Measurements from ENCODE around the gene DOCK3.
"Not testable (repeated sequence)": the region's sequence is repeated elsewhere in the genome, so short reads cannot be mapped to it uniquely, and the experiment has no call there.

Gene DOCK3

DNA sequence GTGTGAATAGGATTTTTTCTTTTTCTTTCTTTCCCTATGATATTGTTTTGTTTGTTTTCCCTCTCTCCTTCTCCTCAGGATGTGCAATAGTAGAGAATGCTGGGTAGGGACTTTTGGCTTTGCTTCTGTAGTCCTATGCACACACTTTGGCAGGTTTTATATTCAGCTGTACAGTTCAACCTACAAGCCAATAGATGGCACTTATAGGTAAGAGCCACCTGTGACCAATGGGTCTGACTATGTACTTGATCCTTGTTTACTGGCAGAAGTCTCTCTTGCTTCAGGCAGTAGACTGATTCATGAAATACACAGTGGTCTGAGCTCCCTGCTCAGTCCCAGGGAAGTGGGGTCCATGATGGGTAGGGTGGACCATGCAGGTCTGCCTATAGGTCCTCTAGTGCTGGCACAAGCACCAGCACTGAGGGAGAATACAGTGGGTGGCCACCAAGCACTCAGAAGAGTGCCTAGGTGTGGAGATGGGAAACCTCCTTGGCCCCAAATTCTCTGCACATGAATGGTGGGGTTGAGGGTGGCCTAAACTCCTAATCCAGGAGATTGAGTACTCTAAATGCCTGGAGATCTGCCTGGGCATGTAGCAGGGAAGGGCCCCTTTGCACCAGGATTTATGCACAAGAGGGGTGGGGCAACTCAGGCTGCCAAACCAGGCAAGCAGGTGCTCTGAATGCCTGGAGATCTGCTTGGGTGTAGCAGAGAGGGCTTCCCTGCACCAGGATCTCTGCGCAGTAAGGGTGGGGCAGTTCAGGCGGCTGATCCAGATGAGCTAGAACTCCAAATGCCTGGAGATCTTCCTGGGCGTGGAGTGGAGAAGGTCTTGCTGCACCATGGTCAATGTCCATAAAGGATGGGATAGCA, 176.1 kb downstream of the DOCK3 start:
- no peak overlapping the region for H3K4me3 ChIP-seq (ENCODE audit: low read depth in 1 of 2, low read length in 2 of 2)
- H3K36me3 ChIP-seq (ENCODE audit: control insufficient read depth in 1 of 2, insufficient read depth in 2 of 2, low read length in 2 of 2): no peaks in the 10 kb centered on the region
- no peaks in the 10 kb centered on the region for H3K4me1 ChIP-seq (ENCODE audit: control insufficient read depth in 1 of 2, insufficient read depth in 2 of 2, low read length in 2 of 2)
- peaks cover 0 to 13% of the 10 kb centered on the region in 2 donors for H3K9me3 ChIP-seq (ENCODE audit: control insufficient read depth in 1 of 2, low read length in 2 of 2)
- H3K27me3 ChIP-seq (ENCODE audit: low read depth, low read length): no peaks in the 10 kb centered on the region
- no peak overlapping the region for H3K27ac ChIP-seq (ENCODE audit: low read length)

DNA sequence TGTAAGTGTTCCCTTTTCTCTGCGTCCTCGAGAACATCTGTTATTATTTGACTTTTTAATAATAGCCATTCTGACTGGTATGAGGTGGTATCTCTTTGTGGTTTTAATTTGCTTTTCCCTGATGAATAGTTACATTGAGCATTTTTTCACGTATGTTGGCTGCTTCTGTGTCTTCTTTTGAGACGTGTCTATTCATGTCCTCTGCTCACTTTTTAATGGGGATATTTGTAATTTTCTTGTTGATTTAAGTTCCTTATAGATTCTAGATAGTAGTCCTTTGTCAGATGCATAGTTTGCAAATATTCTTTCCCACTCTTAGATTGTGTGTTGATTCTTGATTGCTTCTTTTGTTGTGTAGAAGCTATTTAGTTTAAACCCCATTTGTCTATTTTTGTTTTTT, 179.2 kb downstream of the DOCK3 start:
- Histone ChIP-seq H3K27me3 (ENCODE audit: low read depth, low read length) (no peaks in the 10 kb centered on the region), H3K9me3 (ENCODE audit: control insufficient read depth in 1 of 2, low read length in 2 of 2) (no peaks in the 10 kb centered on the region), H3K27ac (ENCODE audit: low read length) (no peak overlapping the region), H3K36me3 (ENCODE audit: control insufficient read depth in 1 of 2, insufficient read depth in 2 of 2, low read length in 2 of 2) (no peaks in the 10 kb centered on the region), H3K4me1 (ENCODE audit: control insufficient read depth in 1 of 2, insufficient read depth in 2 of 2, low read length in 2 of 2) (no peaks in the 10 kb centered on the region), H3K4me3 (ENCODE audit: low read depth in 1 of 2, low read length in 2 of 2) (no peak overlapping the region)

DNA sequence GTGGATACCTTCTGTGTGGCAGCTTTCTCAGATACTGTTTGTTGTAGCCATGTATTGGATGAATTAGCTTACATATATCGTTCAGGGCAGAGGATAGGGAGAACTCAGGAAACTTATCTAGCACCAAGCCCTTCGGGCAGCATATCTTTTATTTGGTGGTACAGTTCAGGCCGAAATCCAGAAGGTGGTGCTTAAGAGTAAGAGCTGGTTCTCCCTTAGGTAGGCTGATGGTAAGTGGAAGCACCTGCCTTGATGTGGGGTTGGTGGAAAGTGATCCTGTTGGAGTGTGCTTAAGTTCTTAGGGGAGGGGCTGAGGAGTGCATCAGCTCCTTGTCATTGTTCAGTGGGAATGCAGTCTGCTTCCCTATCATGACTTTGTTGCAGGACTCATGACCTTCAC, 187.5 kb downstream of the DOCK3 start:
- Histone ChIP-seq H3K9me3 (ENCODE audit: control insufficient read depth in 1 of 2, low read length in 2 of 2) (peaks cover 0 to 11% of the 10 kb centered on the region in 2 donors), H3K36me3 (ENCODE audit: control insufficient read depth in 1 of 2, insufficient read depth in 2 of 2, low read length in 2 of 2) (no peaks in the 10 kb centered on the region), H3K4me3 (ENCODE audit: low read depth in 1 of 2, low read length in 2 of 2) (no peak overlapping the region), H3K27ac (ENCODE audit: low read length) (no peak overlapping the region), H3K4me1 (ENCODE audit: control insufficient read depth in 1 of 2, insufficient read depth in 2 of 2, low read length in 2 of 2) (no peaks in the 10 kb centered on the region), H3K27me3 (ENCODE audit: low read depth, low read length) (no peaks in the 10 kb centered on the region)

DNA sequence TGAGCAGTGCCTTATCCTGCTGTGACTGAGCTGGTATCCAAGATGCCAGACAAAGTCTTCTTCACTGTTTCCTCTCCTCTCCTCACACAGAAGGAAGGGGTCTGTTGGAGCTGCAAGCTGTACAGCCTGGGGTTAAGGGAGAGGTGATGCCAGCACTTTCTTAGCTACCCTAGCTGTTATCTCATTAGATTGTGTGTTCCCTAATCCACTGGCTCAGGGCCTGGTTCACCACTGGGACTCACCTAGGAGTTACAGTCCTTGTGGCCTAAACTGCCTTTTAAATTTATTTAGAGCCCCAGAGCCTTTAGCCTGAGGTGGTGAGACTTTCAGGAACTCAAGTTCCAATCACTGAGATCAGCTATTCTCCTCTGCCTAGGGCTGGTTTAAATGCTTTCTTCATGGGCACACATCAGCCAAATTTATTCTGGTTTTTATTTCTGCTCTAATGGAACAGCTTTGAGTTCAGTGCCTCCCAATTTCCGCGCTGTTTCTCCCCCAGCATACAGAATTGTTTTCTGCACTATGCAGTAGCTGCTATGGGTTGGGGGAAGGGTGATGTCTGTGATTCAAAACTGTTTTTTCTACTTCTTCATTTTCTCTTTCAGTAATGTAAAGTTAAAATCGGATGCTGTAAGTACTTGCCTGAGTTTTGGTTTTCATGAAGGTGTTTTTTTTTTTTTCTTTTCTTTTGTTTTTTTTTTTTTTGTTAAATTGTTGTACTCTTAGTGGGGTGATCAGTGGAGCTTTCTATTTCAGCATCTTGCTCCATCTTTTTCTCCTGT, 198.8 kb downstream of the DOCK3 start:
- Histone ChIP-seq H3K36me3 (ENCODE audit: control insufficient read depth in 1 of 2, insufficient read depth in 2 of 2, low read length in 2 of 2) (no peaks in the 10 kb centered on the region), H3K9me3 (ENCODE audit: control insufficient read depth in 1 of 2, low read length in 2 of 2) (no peaks in the 10 kb centered on the region), H3K4me3 (ENCODE audit: low read depth in 1 of 2, low read length in 2 of 2) (no peak overlapping the region), H3K27ac (ENCODE audit: low read length) (no peak overlapping the region), H3K27me3 (ENCODE audit: low read depth, low read length) (no peaks in the 10 kb centered on the region), H3K4me1 (ENCODE audit: control insufficient read depth in 1 of 2, insufficient read depth in 2 of 2, low read length in 2 of 2) (peaks cover 0 to 5% of the 10 kb centered on the region in 2 donors)

- H3K4me1 ChIP-seq (ENCODE audit: control insufficient read depth in 1 of 2, insufficient read depth in 2 of 2, low read length in 2 of 2); H3K36me3 ChIP-seq (ENCODE audit: control insufficient read depth in 1 of 2, insufficient read depth in 2 of 2, low read length in 2 of 2); H3K27me3 ChIP-seq (ENCODE audit: low read depth, low read length); H3K27ac ChIP-seq (ENCODE audit: low read length); H3K4me3 ChIP-seq (ENCODE audit: low read depth in 1 of 2, low read length in 2 of 2); H3K9me3 ChIP-seq (ENCODE audit: control insufficient read depth in 1 of 2, low read length in 2 of 2): not testable (repeated sequence)
Measured at GRCh38 chr3:50874876-50875275, 200.1 kb downstream of the DOCK3 start.

DNA sequence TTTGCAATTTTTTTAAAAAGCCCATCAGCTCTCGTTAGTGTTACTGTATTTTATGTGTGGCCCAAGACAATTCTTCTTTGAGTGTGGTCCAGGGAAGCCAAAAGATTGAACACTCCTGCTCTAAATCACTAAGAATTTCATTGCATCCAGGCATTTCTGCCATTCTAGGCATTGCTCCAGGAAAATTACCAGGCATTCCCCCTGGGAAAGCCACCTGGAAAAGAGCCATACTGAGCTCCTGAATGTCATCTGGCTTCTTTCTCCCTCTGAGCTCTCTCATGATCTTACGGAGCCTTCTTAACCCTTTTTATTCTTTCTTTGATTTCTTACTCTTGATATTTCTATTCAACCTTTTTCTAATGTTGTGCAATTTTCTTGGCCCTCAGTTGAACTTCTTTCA, 202.2 kb downstream of the DOCK3 start:
- no peaks in the 10 kb centered on the region for H3K9me3 ChIP-seq (ENCODE audit: control insufficient read depth in 1 of 2, low read length in 2 of 2)
- no peaks in the 10 kb centered on the region for H3K36me3 ChIP-seq (ENCODE audit: control insufficient read depth in 1 of 2, insufficient read depth in 2 of 2, low read length in 2 of 2)
- H3K4me1 ChIP-seq (ENCODE audit: control insufficient read depth in 1 of 2, insufficient read depth in 2 of 2, low read length in 2 of 2): peaks cover 0 to 5% of the 10 kb centered on the region in 2 donors
- H3K27me3 ChIP-seq (ENCODE audit: low read depth, low read length): no peaks in the 10 kb centered on the region
- H3K4me3 ChIP-seq (ENCODE audit: low read depth in 1 of 2, low read length in 2 of 2): no peak overlapping the region
- H3K27ac ChIP-seq (ENCODE audit: low read length): no peak overlapping the region

GRCh38 chr3:50882733-50883132, 208.0 kb downstream of the DOCK3 start:
- not testable (repeated sequence) for H3K36me3 ChIP-seq (ENCODE audit: control insufficient read depth in 1 of 2, insufficient read depth in 2 of 2, low read length in 2 of 2); H3K9me3 ChIP-seq (ENCODE audit: control insufficient read depth in 1 of 2, low read length in 2 of 2); H3K27me3 ChIP-seq (ENCODE audit: low read depth, low read length); H3K4me3 ChIP-seq (ENCODE audit: low read depth in 1 of 2, low read length in 2 of 2); H3K4me1 ChIP-seq (ENCODE audit: control insufficient read depth in 1 of 2, insufficient read depth in 2 of 2, low read length in 2 of 2); H3K27ac ChIP-seq (ENCODE audit: low read length)

DNA sequence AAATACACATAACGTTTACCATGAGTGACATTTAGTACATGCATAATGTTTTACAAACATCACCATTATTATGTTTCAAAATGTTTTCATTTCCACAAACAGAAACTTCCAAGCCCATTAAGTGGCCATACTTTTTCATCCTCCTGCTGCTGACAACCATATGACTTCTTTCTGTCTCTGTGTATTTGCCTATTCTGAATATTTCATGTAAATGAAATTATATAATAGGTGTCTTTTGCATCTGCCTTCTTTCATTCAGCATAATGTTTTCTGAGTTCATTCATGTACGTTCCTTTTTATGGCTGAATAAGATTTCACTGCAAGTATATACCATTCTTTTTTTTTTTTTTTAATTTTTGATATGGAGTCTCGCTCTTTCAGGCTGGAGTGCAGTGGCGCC, 209.0 kb downstream of the DOCK3 start:
- Histone ChIP-seq H3K27ac (ENCODE audit: low read length) (no peak overlapping the region), H3K9me3 (ENCODE audit: control insufficient read depth in 1 of 2, low read length in 2 of 2) (no peaks in the 10 kb centered on the region), H3K36me3 (ENCODE audit: control insufficient read depth in 1 of 2, insufficient read depth in 2 of 2, low read length in 2 of 2) (no peaks in the 10 kb centered on the region), H3K4me1 (ENCODE audit: control insufficient read depth in 1 of 2, insufficient read depth in 2 of 2, low read length in 2 of 2) (no peaks in the 10 kb centered on the region), H3K27me3 (ENCODE audit: low read depth, low read length) (no peaks in the 10 kb centered on the region), H3K4me3 (ENCODE audit: low read depth in 1 of 2, low read length in 2 of 2) (no peak overlapping the region)

GRCh38 chr3:50885070-50885850, 210.5 kb downstream of the DOCK3 start:
- no peaks in the 10 kb centered on the region for H3K4me1 ChIP-seq (ENCODE audit: control insufficient read depth in 1 of 2, insufficient read depth in 2 of 2, low read length in 2 of 2)
- no peak overlapping the region for H3K4me3 ChIP-seq (ENCODE audit: low read depth in 1 of 2, low read length in 2 of 2)
- no peaks in the 10 kb centered on the region for H3K36me3 ChIP-seq (ENCODE audit: control insufficient read depth in 1 of 2, insufficient read depth in 2 of 2, low read length in 2 of 2)
- H3K27me3 ChIP-seq (ENCODE audit: low read depth, low read length): no peaks in the 10 kb centered on the region
- H3K27ac ChIP-seq (ENCODE audit: low read length): no peak overlapping the region
- no peaks in the 10 kb centered on the region for H3K9me3 ChIP-seq (ENCODE audit: control insufficient read depth in 1 of 2, low read length in 2 of 2)

- no peaks in the 10 kb centered on the region for H3K4me1 ChIP-seq (ENCODE audit: control insufficient read depth in 1 of 2, insufficient read depth in 2 of 2, low read length in 2 of 2)
- H3K4me3 ChIP-seq (ENCODE audit: low read depth in 1 of 2, low read length in 2 of 2): no peak overlapping the region
- H3K27me3 ChIP-seq (ENCODE audit: low read depth, low read length): no peaks in the 10 kb centered on the region
- no peaks in the 10 kb centered on the region for H3K36me3 ChIP-seq (ENCODE audit: control insufficient read depth in 1 of 2, insufficient read depth in 2 of 2, low read length in 2 of 2)
- peaks cover 0 to 10% of the 10 kb centered on the region in 2 donors for H3K9me3 ChIP-seq (ENCODE audit: control insufficient read depth in 1 of 2, low read length in 2 of 2)
- H3K27ac ChIP-seq (ENCODE audit: low read length): no peak overlapping the region
Measured at GRCh38 chr3:50890688-50891344, 216.1 kb downstream of the DOCK3 start.

DNA sequence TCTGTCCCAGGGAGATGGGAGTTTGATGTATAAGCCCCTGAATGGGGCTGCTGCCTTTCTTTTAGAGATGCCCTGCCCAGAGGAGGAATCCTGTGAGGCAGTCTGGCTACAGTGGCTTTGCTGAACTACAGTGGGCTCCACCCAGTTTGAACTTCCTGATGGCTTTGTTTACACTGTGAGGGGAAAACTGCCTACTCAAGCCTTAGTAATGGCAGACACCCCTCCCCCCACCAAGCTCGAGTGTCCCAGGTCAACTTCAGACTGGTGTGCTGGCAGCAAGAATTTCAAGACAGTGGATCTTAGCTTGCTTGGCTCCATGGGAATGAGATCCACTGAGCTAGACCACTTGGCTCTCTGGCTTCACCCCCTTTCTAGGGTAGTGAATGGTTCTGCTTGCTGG, 226.4 kb downstream of the DOCK3 start:
- not testable (repeated sequence) for H3K9me3 ChIP-seq (ENCODE audit: control insufficient read depth in 1 of 2, low read length in 2 of 2); H3K36me3 ChIP-seq (ENCODE audit: control insufficient read depth in 1 of 2, insufficient read depth in 2 of 2, low read length in 2 of 2); H3K4me3 ChIP-seq (ENCODE audit: low read depth in 1 of 2, low read length in 2 of 2); H3K27me3 ChIP-seq (ENCODE audit: low read depth, low read length); H3K27ac ChIP-seq (ENCODE audit: low read length); H3K4me1 ChIP-seq (ENCODE audit: control insufficient read depth in 1 of 2, insufficient read depth in 2 of 2, low read length in 2 of 2)
